ENCODE data around the gene COL9A3.

The COL9A3 gene

GRCh38 chr20:62811320-62811719 is 5.5 kb upstream of the COL9A3 start:
- no peak for DNase-seq (ENCODE audit: low spot score)

GRCh38 chr20:62811720-62812119 is 5.1 kb upstream of the COL9A3 start:
- DNase-seq (ENCODE audit: low spot score), result no peak

- no peak for DNase-seq (ENCODE audit: low spot score)
Observed at GRCh38 chr20:62812181-62812906, 4.5 kb upstream of the COL9A3 start.

- DNase-seq (ENCODE audit: low spot score), result no peak
Observed at GRCh38 chr20:62812907-62813200, 4.0 kb upstream of the COL9A3 start.

GRCh38 chr20:62813588-62813987 is 3.3 kb upstream of the COL9A3 start:
- no peak for DNase-seq (ENCODE audit: low spot score)

- no peak for DNase-seq (ENCODE audit: low spot score)
Observed at GRCh38 chr20:62814060-62814708, 2.7 kb upstream of the COL9A3 start.

GRCh38 chr20:62814709-62815065 is 2.2 kb upstream of the COL9A3 start:
- no peak for DNase-seq (ENCODE audit: low spot score)

GRCh38 chr20:62815066-62815991 is 1.5 kb upstream of the COL9A3 start:
- peak; percentile 59 for DNase-seq (ENCODE audit: low spot score)

- no peak for DNase-seq (ENCODE audit: low spot score)
Observed at GRCh38 chr20:62816031-62816883, 593 bp upstream of the COL9A3 start.

GRCh38 chr20:62817975-62818591 is 1.2 kb downstream of the COL9A3 start:
- DNase-seq (ENCODE audit: low spot score), result no peak

- peak; percentile 27 for DNase-seq (ENCODE audit: low spot score)
Observed at GRCh38 chr20:62818592-62819493, 2.0 kb downstream of the COL9A3 start.

GRCh38 chr20:62819494-62820174 is 2.8 kb downstream of the COL9A3 start:
- no peak for DNase-seq (ENCODE audit: low spot score)

- DNase-seq (ENCODE audit: low spot score), result no peak
Observed at GRCh38 chr20:62820208-62820961, 3.5 kb downstream of the COL9A3 start.

GRCh38 chr20:62820962-62821725 is 4.3 kb downstream of the COL9A3 start:
- DNase-seq (ENCODE audit: low spot score), result no peak

- no peak for DNase-seq (ENCODE audit: low spot score)
Observed at GRCh38 chr20:62821726-62822210, 4.9 kb downstream of the COL9A3 start.

GRCh38 chr20:62822239-62822787 is 5.5 kb downstream of the COL9A3 start:
- DNase-seq (ENCODE audit: low spot score), result no peak

GRCh38 chr20:62822788-62823651 is 6.2 kb downstream of the COL9A3 start:
- no peak for DNase-seq (ENCODE audit: low spot score)

All from LoVo (cell line).